ENCODE measurements around the gene CHIT1.

GRCh38 chr1:203175237-203175826, 54.1 kb downstream of the CHIT1 start, which contains the start of gene MYBPH:
- TF ChIP-seq, protein P1, sequence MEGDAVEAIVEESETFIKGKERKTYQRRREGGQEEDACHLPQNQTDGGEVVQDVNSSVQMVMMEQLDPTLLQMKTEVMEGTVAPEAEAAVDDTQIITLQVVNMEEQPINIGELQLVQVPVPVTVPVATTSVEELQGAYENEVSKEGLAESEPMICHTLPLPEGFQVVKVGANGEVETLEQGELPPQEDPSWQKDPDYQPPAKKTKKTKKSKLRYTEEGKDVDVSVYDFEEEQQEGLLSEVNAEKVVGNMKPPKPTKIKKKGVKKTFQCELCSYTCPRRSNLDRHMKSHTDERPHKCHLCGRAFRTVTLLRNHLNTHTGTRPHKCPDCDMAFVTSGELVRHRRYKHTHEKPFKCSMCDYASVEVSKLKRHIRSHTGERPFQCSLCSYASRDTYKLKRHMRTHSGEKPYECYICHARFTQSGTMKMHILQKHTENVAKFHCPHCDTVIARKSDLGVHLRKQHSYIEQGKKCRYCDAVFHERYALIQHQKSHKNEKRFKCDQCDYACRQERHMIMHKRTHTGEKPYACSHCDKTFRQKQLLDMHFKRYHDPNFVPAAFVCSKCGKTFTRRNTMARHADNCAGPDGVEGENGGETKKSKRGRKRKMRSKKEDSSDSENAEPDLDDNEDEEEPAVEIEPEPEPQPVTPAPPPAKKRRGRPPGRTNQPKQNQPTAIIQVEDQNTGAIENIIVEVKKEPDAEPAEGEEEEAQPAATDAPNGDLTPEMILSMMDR (IDR thresholded peaks at IDR 0.05) = no peak
- TF ChIP-seq POLR2A (IDR thresholded peaks at IDR 0.05) (no peak), EP300 (IDR thresholded peaks at IDR 0.05) (no peak)

All from tibial nerve (tissue), 4 donors.